Lower lobe of right lung (tissue), 2 donors: ENCODE measurements around the gene CD63. TPM values are rescaled to one million over a fixed set of nuclear protein-coding genes. Genes with fewer than 3 reads are reported as not detected.
A peak's percentile ranks its signal among the peaks of the same experiment; 100 is the strongest.

Experiments
- ATAC-seq, 2 donors: fragments of 200-7000 bp; cut with Tn5 transposase; one replicate each; pipeline ENCODE4 v1.9.1; 2020 to 2022; ENCODE audit warnings: mild to moderate bottlenecking in 2 of 2, moderate library complexity in 2 of 2
- DNase-seq: peaks from one replicate; pipeline ENCODE4 v3.0.0-alpha.2; 2020
- H3K27ac ChIP-seq: fragments of 200-600 bp; one replicate; pipeline ENCODE4 v1.8.0; 2022
- H3K27me3 ChIP-seq: fragments of 200-600 bp; one replicate; pipeline ENCODE4 v1.8.0; 2022; ENCODE audit warnings: low read depth
- H3K36me3 ChIP-seq: fragments of 200-600 bp; one replicate; pipeline ENCODE4 v1.8.0; 2022; ENCODE audit warnings: mild to moderate bottlenecking
- H3K4me1 ChIP-seq: fragments of 200-600 bp; one replicate; pipeline ENCODE4 v1.8.0; 2022
- H3K4me3 ChIP-seq: fragments of 200-600 bp; one replicate; pipeline ENCODE4 v1.8.0; 2022; ENCODE audit warnings: mild to moderate bottlenecking
- H3K9me3 ChIP-seq: fragments of 200-600 bp; one replicate; pipeline ENCODE4 v1.8.0; 2022
- CTCF ChIP-seq: fragments of 200-600 bp; IDR thresholded peaks from one replicate; pipeline ENCODE4 v1.8.0; 2022; ENCODE audit warnings: antibody characterized with exemption, mild to moderate bottlenecking
- intact Hi-C: fragments of 100-400 bp; cut with DNase I; formaldehyde crosslinking; loops from one replicate; pipeline ENCODE4 v1.11.0; 2022
- total RNA-seq: library from RNA; stranded (reverse); fragmentation: NEBNext Ultra II Directional; extraction: Animal tissue kit (Norgen Biotek cat#: 25700); gene quantifications from one replicate; pipeline ENCODE4 v1.2.1, GENCODE V29; 2021
- donor health status: DM: no; HTN: yes; CAD: no; lungs with severe emphysema.

Gene CD63
- total RNA-seq, 1 donor from 2014 or later: 1,142 TPM

DNA sequence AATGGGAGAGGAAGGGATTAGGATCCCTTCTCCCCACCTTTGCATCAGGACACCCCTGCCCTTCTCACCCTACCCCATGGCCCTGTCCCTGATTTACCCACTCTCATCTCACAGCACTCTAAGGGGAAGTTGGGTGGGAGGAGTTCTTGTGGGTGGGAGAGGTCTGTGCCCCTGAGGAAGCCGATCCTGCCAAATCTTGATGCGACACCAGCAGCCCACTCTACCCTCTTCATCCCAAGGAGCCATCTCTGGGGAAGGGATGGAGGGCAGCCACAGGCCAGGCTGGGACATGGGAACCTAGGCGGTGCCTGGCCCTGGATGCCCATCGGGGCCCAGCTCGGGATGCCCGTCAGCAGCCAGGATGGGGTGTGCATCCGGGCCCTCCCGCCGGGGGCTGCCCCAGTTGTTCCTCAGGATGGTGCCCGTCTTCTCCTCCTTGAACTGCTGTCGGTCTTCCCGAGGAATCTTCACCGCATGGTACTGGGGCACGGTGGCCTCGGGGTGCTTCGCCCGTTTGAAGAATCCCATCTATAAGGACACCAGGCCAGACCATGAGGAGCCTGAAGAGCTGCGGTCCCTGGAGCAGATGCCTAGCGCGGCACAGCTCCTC, 43.9 kb downstream of the CD63 start:
- no peak for ATAC-seq
- Histone ChIP-seq H3K27ac (no peak overlapping the region), H3K4me1 (peaks cover 13% of the 10 kb centered on the region), H3K27me3 (no peaks in the 10 kb centered on the region), H3K9me3 (no peaks in the 10 kb centered on the region), H3K4me3 (no peak overlapping the region), H3K36me3 (no peaks in the 10 kb centered on the region)
- TF ChIP-seq CTCF: no peak
- intact Hi-C loops: no loop called here
- no peak for DNase-seq

DNA sequence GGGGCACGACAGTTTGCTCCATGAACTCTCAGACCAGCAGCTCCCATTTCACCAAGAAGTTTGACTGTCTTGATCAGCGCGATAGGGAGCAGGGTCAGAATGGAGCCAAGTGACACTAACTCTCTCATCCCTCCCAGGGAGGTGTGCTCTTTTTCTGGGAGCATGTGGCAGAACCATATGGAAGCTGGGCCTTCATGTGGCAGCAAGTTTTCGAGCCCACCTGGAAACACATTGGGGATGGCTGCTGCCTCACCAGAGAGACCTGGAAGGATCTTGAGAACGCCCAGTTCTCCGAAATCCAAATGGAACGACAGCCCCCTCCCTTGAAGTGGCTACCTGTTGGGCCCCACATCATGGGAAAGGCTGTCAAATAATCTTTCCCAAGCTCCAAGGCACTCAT, 45.1 kb downstream of the CD63 start:
- Histone ChIP-seq H3K27me3 (no peaks in the 10 kb centered on the region), H3K9me3 (no peaks in the 10 kb centered on the region), H3K4me1 (peaks cover 13% of the 10 kb centered on the region), H3K4me3 (no peak overlapping the region), H3K27ac (no peak overlapping the region), H3K36me3 (no peaks in the 10 kb centered on the region)
- no peak for TF ChIP-seq CTCF
- DNase-seq (no peak), ATAC-seq (no peak)
- intact Hi-C loops: no loop called here

GRCh38 chr12:55682087-55682796, 46.6 kb downstream of the CD63 start:
- H3K27me3 ChIP-seq: no peaks in the 10 kb centered on the region
- DNase-seq (no peak), ATAC-seq (peak in 1 of 2 donors; percentile 2)
- H3K27ac ChIP-seq: no peak overlapping the region
- H3K36me3 ChIP-seq: no peaks in the 10 kb centered on the region
- H3K4me3 ChIP-seq: peak overlapping the region; percentile 36
- no peaks in the 10 kb centered on the region for H3K9me3 ChIP-seq
- no peak for TF ChIP-seq CTCF
- intact Hi-C loops: no loop called here
- H3K4me1 ChIP-seq: peaks cover 13% of the 10 kb centered on the region

DNA sequence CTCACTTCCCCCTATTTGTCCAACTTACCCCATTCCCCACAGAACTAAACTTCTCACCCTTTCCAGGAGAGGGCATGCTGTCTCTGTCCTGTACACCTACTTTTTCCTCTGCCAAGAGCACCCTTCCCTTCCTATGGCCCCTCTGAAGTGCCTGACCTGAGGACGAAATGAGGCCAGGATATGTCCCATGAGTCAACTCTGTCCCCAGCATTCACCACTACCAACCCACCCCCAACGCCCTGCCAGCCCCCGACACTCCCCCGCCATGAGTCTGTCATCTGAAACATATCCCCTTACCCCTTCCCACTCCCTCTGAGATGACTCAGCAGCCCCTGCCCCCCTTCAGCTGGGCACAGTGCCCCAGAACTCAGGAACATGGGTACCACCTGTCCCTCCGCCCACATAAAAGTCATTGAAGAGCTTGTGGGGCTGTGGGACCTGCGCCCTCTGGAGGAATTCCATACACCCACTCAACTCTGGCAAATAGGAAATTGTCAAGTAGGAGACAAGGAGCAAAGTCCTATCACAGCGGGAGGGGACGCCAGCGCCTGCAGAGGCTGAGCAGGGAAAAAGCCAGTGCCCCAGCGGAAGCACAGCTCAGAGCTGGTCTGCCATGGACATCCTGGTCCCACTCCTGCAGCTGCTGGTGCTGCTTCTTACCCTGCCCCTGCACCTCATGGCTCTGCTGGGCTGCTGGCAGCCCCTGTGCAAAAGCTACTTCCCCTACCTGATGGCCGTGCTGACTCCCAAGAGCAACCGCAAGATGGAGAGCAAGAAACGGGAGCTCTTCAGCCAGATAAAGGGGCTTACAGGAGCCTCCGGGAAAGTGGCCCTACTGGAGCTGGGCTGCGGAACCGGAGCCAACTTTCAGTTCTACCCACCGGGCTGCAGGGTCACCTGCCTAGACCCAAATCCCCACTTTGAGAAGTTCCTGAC, 47.4 kb downstream of the CD63 start:
- H3K27me3 ChIP-seq: no peaks in the 10 kb centered on the region
- peak; percentile 73 for DNase-seq
- peak; percentile 31 for TF ChIP-seq CTCF
- peak overlapping the region; percentile 36 for H3K4me3 ChIP-seq
- H3K9me3 ChIP-seq: no peaks in the 10 kb centered on the region
- intact Hi-C loops: no loop called here
- no peaks in the 10 kb centered on the region for H3K36me3 ChIP-seq
- no peak overlapping the region for H3K27ac ChIP-seq
- H3K4me1 ChIP-seq: peaks cover 13% of the 10 kb centered on the region
- peak; percentile 86 to 89 for ATAC-seq

DNA sequence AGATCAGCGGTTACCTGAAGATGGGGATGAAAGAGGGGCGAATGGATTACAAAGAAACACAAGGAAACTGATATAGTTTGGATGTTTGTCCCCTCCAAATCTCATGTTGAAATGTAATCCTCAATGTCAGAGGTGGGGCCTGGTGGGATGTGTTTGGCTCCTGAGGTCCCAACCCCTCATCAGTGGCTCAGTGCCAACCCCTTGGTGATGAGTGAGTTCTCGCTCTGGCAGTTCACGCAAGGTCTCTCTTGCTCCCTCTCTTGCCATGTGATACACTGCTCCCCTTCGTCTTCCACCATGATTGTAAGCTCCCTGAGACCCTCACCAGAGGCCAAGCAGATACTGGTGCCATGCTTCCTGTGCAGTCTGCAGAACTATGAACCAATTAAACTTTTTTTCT, 49.1 kb downstream of the CD63 start:
- Histone ChIP-seq H3K36me3 (no peaks in the 10 kb centered on the region), H3K9me3 (no peaks in the 10 kb centered on the region), H3K4me3 (no peak overlapping the region), H3K27ac (no peak overlapping the region), H3K27me3 (no peaks in the 10 kb centered on the region), H3K4me1 (peaks cover 13% of the 10 kb centered on the region)
- ATAC-seq (no peak), DNase-seq (no peak)
- TF ChIP-seq CTCF: no peak
- intact Hi-C loops: no loop called here
